Measurements from ENCODE around the gene LDB2.

GRCh38 chr4:16834814-16835213 lies 63.6 kb downstream of the LDB2 start:
- no peak for TF ChIP-seq CTCF (conservative IDR thresholded peaks at IDR 0.05; ENCODE audit: low read length)
- TF ChIP-seq EZH2phosphoT487 (IDR thresholded peaks at IDR 0.05; ENCODE audit: borderline replicate concordance, low read depth, low read length): no peak
